K562 (cell line): ENCODE data around the gene MPDZ.

ENCODE experiments used
- FOXK2 ChIP-seq, 2 experiments: fragments of 450-650 bp; IDR thresholded peaks in 1 of 2; conservative IDR thresholded peaks in 1 of 2; 2 replicates each; pipeline ENCODE4 v1.6.1; 2016; ENCODE audit warnings: low read depth in 2 of 2, mild to moderate bottlenecking in 1 of 2
- GATA2 ChIP-seq: sonication (generic); formaldehyde crosslinking; IDR thresholded peaks from 2 replicates; pipeline ENCODE4 v1.4.0; 2020; ENCODE audit warnings: mild to moderate bottlenecking, missing genetic modification reagents
- HMG20A ChIP-seq: fragments of 450-650 bp; formaldehyde crosslinking; conservative IDR thresholded peaks from 2 replicates; pipeline ENCODE4 v1.4.0; 2020; ENCODE audit warnings: mild to moderate bottlenecking, mixed read lengths
- MED1 ChIP-seq: sonication (generic); formaldehyde crosslinking; IDR thresholded peaks from 2 replicates; pipeline ENCODE4 v1.8.1; 2023; ENCODE audit warnings: missing genetic modification reagents, borderline replicate concordance
- MEF2D ChIP-seq: conservative IDR thresholded peaks from 2 replicates; pipeline ENCODE4 v1.6.1; 2016; ENCODE audit warnings: low read depth, missing genetic modification characterization, missing compliant biosample characterization
- PHF20 ChIP-seq: fragments of 450-650 bp; IDR thresholded peaks from 2 replicates; pipeline ENCODE4 v1.6.1; 2018; ENCODE audit not compliant: partially characterized antibody
- POLR2A ChIP-seq: fragments of 450-650 bp; conservative IDR thresholded peaks from 2 replicates; pipeline ENCODE4 v1.6.1; 2016
- RCOR1 ChIP-seq, 2 experiments: IDR thresholded peaks; 2 replicates each; pipeline ENCODE4 v1.6.1; 2012; ENCODE audit warnings: low read depth in 2 of 2, low read length in 2 of 2, borderline replicate concordance in 1 of 2, improper control_type of control experiment in 1 of 2
- ZBTB17 ChIP-seq: fragments of 450-650 bp; formaldehyde crosslinking; IDR thresholded peaks from 2 replicates; pipeline ENCODE4 v1.4.0; 2020; ENCODE audit warnings: mild to moderate bottlenecking
- ZBTB8A ChIP-seq: fragments of 450-650 bp; IDR thresholded peaks from 2 replicates; pipeline ENCODE4 v1.6.1; 2018; ENCODE audit warnings: mild to moderate bottlenecking, moderate library complexity; ENCODE audit not compliant: partially characterized antibody
- TF ChIP-seq, protein P1 (sequence below), 3 experiments: IDR thresholded peaks in 2 of 3; conservative IDR thresholded peaks in 1 of 3; 2 replicates each; pipeline ENCODE4 v1.5.1; 2011 to 2012; ENCODE audit warnings: low read length in 3 of 3, mild to moderate bottlenecking in 3 of 3, control low read depth in 2 of 3, improper control_type of control experiment in 1 of 3, inconsistent platforms in 1 of 3, low read depth in 1 of 3, mixed read lengths in 1 of 3, moderate library complexity in 1 of 3; ENCODE audit not compliant: insufficient read depth in 2 of 3

DNA sequence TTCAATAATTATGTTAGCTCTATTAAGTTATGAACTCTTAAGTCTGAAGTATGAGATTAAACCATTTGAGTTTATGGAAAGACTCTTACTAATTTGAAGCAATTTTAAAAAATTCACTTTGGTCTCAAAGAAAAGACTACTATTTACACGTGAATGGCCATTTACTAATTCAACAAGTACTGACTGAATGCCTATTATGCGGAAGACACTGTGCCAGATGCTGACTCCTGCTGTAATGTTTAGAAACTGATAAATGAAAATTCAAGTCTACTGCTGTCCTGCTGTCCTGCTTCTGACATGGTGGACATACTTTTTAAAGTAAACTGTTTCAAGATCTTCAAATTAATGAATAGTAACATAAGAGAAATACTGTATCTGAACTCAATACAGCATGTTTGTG lies 116.2 kb downstream of the MPDZ start:
- TF ChIP-seq PHF20 = no peak
- no peak for TF ChIP-seq ZBTB17 (CRISPR knock-in tag)
- no peak for TF ChIP-seq MEF2D (tag)
- no peak for TF ChIP-seq MED1 (CRISPR knock-in tag)
- TF ChIP-seq, protein P1, sequence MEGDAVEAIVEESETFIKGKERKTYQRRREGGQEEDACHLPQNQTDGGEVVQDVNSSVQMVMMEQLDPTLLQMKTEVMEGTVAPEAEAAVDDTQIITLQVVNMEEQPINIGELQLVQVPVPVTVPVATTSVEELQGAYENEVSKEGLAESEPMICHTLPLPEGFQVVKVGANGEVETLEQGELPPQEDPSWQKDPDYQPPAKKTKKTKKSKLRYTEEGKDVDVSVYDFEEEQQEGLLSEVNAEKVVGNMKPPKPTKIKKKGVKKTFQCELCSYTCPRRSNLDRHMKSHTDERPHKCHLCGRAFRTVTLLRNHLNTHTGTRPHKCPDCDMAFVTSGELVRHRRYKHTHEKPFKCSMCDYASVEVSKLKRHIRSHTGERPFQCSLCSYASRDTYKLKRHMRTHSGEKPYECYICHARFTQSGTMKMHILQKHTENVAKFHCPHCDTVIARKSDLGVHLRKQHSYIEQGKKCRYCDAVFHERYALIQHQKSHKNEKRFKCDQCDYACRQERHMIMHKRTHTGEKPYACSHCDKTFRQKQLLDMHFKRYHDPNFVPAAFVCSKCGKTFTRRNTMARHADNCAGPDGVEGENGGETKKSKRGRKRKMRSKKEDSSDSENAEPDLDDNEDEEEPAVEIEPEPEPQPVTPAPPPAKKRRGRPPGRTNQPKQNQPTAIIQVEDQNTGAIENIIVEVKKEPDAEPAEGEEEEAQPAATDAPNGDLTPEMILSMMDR (IDR thresholded peaks at IDR 0.05 in 2 of 3, conservative IDR thresholded peaks at IDR 0.05 in 1 of 3; ENCODE audit: insufficient read depth in 2 of 3, low read depth in 1 of 3, low read length in 3 of 3) = no peak
- TF ChIP-seq POLR2A = no peak
- no peak for TF ChIP-seq GATA2 (CRISPR knock-in tag)
- no peak for TF ChIP-seq HMG20A (CRISPR knock-in tag)
- no peak for TF ChIP-seq ZBTB8A
- TF ChIP-seq FOXK2 (conservative IDR thresholded peaks at IDR 0.05 in 1 of 2, IDR thresholded peaks at IDR 0.05 in 1 of 2; ENCODE audit: low read depth in 2 of 2) = no peak
- no peak for TF ChIP-seq RCOR1 (IDR thresholded peaks at IDR 0.05; ENCODE audit: borderline replicate concordance in 1 of 2, low read depth in 2 of 2, low read length in 2 of 2)
